Tibial nerve (tissue), 4 donors: ENCODE data around the gene MRPL38.

Source experiments
- CTCF ChIP-seq, 5 experiments: fragments of 200-600 bp in 3 of 5; fragments of 450-650 bp in 2 of 5; sonication (generic) in 3 of 5; IDR thresholded peaks; one replicate each; pipeline ENCODE4 v1.5.1; 2016 to 2019; ENCODE audit warnings: antibody characterized with exemption in 5 of 5, mild to moderate bottlenecking in 3 of 5, moderate library complexity in 2 of 5
- EP300 ChIP-seq, 2 donors: sonication (generic); formaldehyde crosslinking; IDR thresholded peaks; one replicate each; pipeline ENCODE4 v1.6.1; 2017; ENCODE audit warnings: antibody characterized with exemption in 2 of 2, mild to moderate bottlenecking in 1 of 2
- POLR2A ChIP-seq, 2 donors: fragments of 450-650 bp; IDR thresholded peaks; one replicate each; pipeline ENCODE4 v1.6.1; 2017; ENCODE audit warnings: antibody characterized with exemption in 2 of 2, mild to moderate bottlenecking in 2 of 2, moderate library complexity in 2 of 2

GRCh38 chr17:75904749-75905521 is at the start of gene MRPL38:
- TF ChIP-seq CTCF (IDR thresholded peaks at IDR 0.05) (peak; percentile 97 to 100 (median 99)), EP300 (IDR thresholded peaks at IDR 0.05) (peak; percentile 67 to 88), POLR2A (IDR thresholded peaks at IDR 0.05) (peak; percentile 35 to 80)
